ENCODE results near the gene CRYBB3. TPM values are rescaled to one million over a fixed set of nuclear protein-coding genes. Genes with fewer than 3 reads are reported as not detected.

Gene CRYBB3
- total and polyA plus RNA-seq, 2 donors (not counting 1 experiment from before 2014, with no cell fraction given) = not detected

- Histone ChIP-seq H3K27ac (ENCODE audit: low read length in 2 of 2) (no peak overlapping the region), H3K4me3 (ENCODE audit: control extremely low read depth in 1 of 5, extremely low read depth in 1 of 5, insufficient read depth in 1 of 5, low read depth in 2 of 5, low read length in 4 of 5) (no peak overlapping the region), H3K9me3 (ENCODE audit: control extremely low read depth in 1 of 3, control insufficient read depth in 2 of 3, insufficient read depth in 1 of 3, low read length in 2 of 3) (no peaks in the 10 kb centered on the region), H4K20me1 (ENCODE audit: control insufficient read depth, insufficient read depth, low read length, poor library complexity, severe bottlenecking) (no peaks in the 10 kb centered on the region), H3K36me3 (replicated peaks in 1 of 2; ENCODE audit: control extremely low read depth in 1 of 2, control insufficient read depth in 1 of 2, extremely low read depth in 1 of 2, insufficient read depth in 2 of 2, low read length in 1 of 2) (no peaks in the 10 kb centered on the region), H3K79me2 (ENCODE audit: control insufficient read depth, insufficient read depth, low read length) (no peaks in the 10 kb centered on the region), H3K9ac (ENCODE audit: low read length) (no peak overlapping the region), H3K4me2 (replicated peaks; ENCODE audit: low read depth, low read length, poor library complexity, severe bottlenecking) (no peak overlapping the region), H2AFZ (ENCODE audit: insufficient read depth, low read depth, low read length, poor library complexity, severe bottlenecking) (no peak overlapping the region), H3K4me1 (ENCODE audit: control insufficient read depth in 2 of 2, insufficient read depth in 2 of 2, low read length in 2 of 2) (no peaks in the 10 kb centered on the region), H3K27me3 (replicated peaks in 1 of 4; ENCODE audit: control extremely low read depth in 1 of 4, control insufficient read depth in 3 of 4, insufficient read depth in 4 of 4, low read length in 3 of 4) (no peaks in the 10 kb centered on the region)
- ATAC-seq (ENCODE audit: low read depth) (no peak), DNase-seq (no peak)
- Mint-ChIP-seq H3K4me3 (no peak overlapping the region), H3K9me3 (ENCODE audit: insufficient read depth) (no peaks in the 10 kb centered on the region), H3K27ac (no peak overlapping the region), H3K27me3 (peaks cover 3% of the 10 kb centered on the region), H3K4me1 (no peaks in the 10 kb centered on the region)
- WGBS (ENCODE audit: insufficient coverage) = 81% methylated on average over 13 of the region's 14 CpGs
- TF ChIP-seq, protein P1, sequence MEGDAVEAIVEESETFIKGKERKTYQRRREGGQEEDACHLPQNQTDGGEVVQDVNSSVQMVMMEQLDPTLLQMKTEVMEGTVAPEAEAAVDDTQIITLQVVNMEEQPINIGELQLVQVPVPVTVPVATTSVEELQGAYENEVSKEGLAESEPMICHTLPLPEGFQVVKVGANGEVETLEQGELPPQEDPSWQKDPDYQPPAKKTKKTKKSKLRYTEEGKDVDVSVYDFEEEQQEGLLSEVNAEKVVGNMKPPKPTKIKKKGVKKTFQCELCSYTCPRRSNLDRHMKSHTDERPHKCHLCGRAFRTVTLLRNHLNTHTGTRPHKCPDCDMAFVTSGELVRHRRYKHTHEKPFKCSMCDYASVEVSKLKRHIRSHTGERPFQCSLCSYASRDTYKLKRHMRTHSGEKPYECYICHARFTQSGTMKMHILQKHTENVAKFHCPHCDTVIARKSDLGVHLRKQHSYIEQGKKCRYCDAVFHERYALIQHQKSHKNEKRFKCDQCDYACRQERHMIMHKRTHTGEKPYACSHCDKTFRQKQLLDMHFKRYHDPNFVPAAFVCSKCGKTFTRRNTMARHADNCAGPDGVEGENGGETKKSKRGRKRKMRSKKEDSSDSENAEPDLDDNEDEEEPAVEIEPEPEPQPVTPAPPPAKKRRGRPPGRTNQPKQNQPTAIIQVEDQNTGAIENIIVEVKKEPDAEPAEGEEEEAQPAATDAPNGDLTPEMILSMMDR (IDR thresholded peaks at IDR 0.05) = no peak
- TF ChIP-seq EZH2 (IDR thresholded peaks at IDR 0.05; ENCODE audit: borderline replicate concordance, insufficient read depth, low read depth, low read length, poor library complexity, severe bottlenecking) = no peak
- CTCF ChIA-PET = no interaction called here
- POLR2A ChIA-PET = no interaction called here
- intact Hi-C loops (cut with micrococcal nuclease) = no loop called here
These were observed 38.4 kb upstream of the CRYBB3 start for GRCh38 chr22:25161017-25161915.

DNA sequence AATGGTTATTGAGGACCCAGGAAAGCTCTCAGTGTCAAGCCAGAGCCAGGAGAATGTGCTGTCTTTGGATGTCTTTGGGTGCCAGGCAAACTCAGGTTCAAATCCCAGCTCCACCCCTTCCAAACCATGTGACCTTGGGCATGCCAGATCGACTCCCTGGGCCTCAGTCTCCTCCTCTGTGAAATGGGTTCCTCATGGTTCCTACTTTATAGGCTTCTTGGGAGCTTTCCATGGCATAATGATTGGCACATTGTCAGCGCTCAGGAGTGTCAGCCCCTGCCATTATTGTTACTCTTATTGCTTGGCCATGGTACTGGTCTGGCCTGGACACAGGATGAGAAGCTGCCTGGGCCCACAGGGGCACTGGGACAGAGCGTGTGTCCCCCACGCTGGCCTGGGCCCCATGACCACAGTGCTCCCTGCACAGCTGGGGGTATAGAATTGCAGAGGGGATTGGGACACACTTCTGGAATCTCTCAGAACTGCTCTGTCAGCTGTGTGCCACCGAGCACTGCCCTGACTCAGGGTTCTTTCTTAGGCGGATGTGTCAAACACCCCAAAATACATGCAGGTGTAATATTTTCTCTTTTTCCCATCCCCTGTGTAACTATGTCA, 37.6 kb upstream of the CRYBB3 start:
- no peaks in the 10 kb centered on the region for H3K4me1 ChIP-seq (ENCODE audit: control insufficient read depth in 2 of 2, insufficient read depth in 2 of 2, low read length in 2 of 2)
- no peak overlapping the region for H2AFZ ChIP-seq (ENCODE audit: insufficient read depth, low read depth, low read length, poor library complexity, severe bottlenecking)
- POLR2A ChIA-PET = no interaction called here
- 90% methylated on average over 6 of the region's 6 CpGs for WGBS (ENCODE audit: insufficient coverage)
- no peaks in the 10 kb centered on the region for H3K36me3 ChIP-seq (replicated peaks in 1 of 2; ENCODE audit: control extremely low read depth in 1 of 2, control insufficient read depth in 1 of 2, extremely low read depth in 1 of 2, insufficient read depth in 2 of 2, low read length in 1 of 2)
- no peak overlapping the region for H3K4me2 ChIP-seq (replicated peaks; ENCODE audit: low read depth, low read length, poor library complexity, severe bottlenecking)
- no peaks in the 10 kb centered on the region for H3K79me2 ChIP-seq (ENCODE audit: control insufficient read depth, insufficient read depth, low read length)
- H3K9me3 ChIP-seq (ENCODE audit: control extremely low read depth in 1 of 3, control insufficient read depth in 2 of 3, insufficient read depth in 1 of 3, low read length in 2 of 3) = no peaks in the 10 kb centered on the region
- H4K20me1 ChIP-seq (ENCODE audit: control insufficient read depth, insufficient read depth, low read length, poor library complexity, severe bottlenecking) = no peaks in the 10 kb centered on the region
- H3K27me3 ChIP-seq (replicated peaks in 1 of 4; ENCODE audit: control extremely low read depth in 1 of 4, control insufficient read depth in 3 of 4, insufficient read depth in 4 of 4, low read length in 3 of 4) = no peaks in the 10 kb centered on the region
- no peak overlapping the region for H3K27ac ChIP-seq (ENCODE audit: low read length in 2 of 2)
- ATAC-seq (ENCODE audit: low read depth) = no peak
- CTCF ChIA-PET = no interaction called here
- peaks cover 3% of the 10 kb centered on the region for H3K27me3 Mint-ChIP-seq
- intact Hi-C loops (cut with micrococcal nuclease) = no loop called here
- H3K9me3 Mint-ChIP-seq (ENCODE audit: insufficient read depth) = no peaks in the 10 kb centered on the region
- H3K4me3 Mint-ChIP-seq = no peak overlapping the region
- H3K27ac Mint-ChIP-seq = no peak overlapping the region
- H3K9ac ChIP-seq (ENCODE audit: low read length) = no peak overlapping the region
- DNase-seq = no peak
- H3K4me3 ChIP-seq (ENCODE audit: control extremely low read depth in 1 of 5, extremely low read depth in 1 of 5, insufficient read depth in 1 of 5, low read depth in 2 of 5, low read length in 4 of 5) = no peak overlapping the region
- TF ChIP-seq, protein P1 (IDR thresholded peaks at IDR 0.05) = no peak
- no peak for TF ChIP-seq EZH2 (IDR thresholded peaks at IDR 0.05; ENCODE audit: borderline replicate concordance, insufficient read depth, low read depth, low read length, poor library complexity, severe bottlenecking)
- H3K4me1 Mint-ChIP-seq = no peaks in the 10 kb centered on the region
